Measurements from ENCODE around the gene PLXDC1. TPM values are rescaled to one million over a fixed set of nuclear protein-coding genes. Genes with fewer than 3 reads are reported as not detected.

PLXDC1 gene
- total RNA-seq, 1 donor from 2014 or later: 2.5 TPM

- Histone ChIP-seq H3K4me1 (peaks cover 19% of the 10 kb centered on the region), H3F3A (ENCODE audit: low read depth) (peaks cover 13% of the 10 kb centered on the region), H3K79me2 (ENCODE audit: low read depth) (no peaks in the 10 kb centered on the region), H4K20me1 (ENCODE audit: low read depth) (no peaks in the 10 kb centered on the region), H2AFZ (replicated peaks) (no peak overlapping the region), H3K9me3 (ENCODE audit: low read depth) (no peaks in the 10 kb centered on the region), H3K27ac (no peak overlapping the region), H3K36me3 (no peaks in the 10 kb centered on the region), H3K27me3 (no peaks in the 10 kb centered on the region), H3K4me2 (no peak overlapping the region), H3K4me3 (no peak overlapping the region), H3K9ac (no peak overlapping the region)
- H3K27ac Mint-ChIP-seq: no peak overlapping the region
- DNase-seq (ENCODE audit: low spot score): no peak
- no peaks in the 10 kb centered on the region for H3K36me3 Mint-ChIP-seq
- no peak overlapping the region for H3K4me3 Mint-ChIP-seq
- no peaks in the 10 kb centered on the region for H3K27me3 Mint-ChIP-seq (ENCODE audit: insufficient read depth, low read depth)
- peaks cover 9% of the 10 kb centered on the region for H3K4me1 Mint-ChIP-seq
- TF ChIP-seq CTCF (IDR thresholded peaks at IDR 0.05) (no peak), EZH2phosphoT487 (IDR thresholded peaks at IDR 0.05) (no peak), EZH2 (IDR thresholded peaks at IDR 0.05) (no peak)
- H3K9me3 Mint-ChIP-seq: peaks cover 2% of the 10 kb centered on the region
Measured at GRCh38 chr17:39014795-39015545, 136.5 kb downstream of the PLXDC1 start.

GRCh38 chr17:39014044-39014794 is 137.2 kb downstream of the PLXDC1 start:
- no peaks in the 10 kb centered on the region for H3K9me3 ChIP-seq (ENCODE audit: low read depth)
- no peaks in the 10 kb centered on the region for H3K36me3 ChIP-seq
- Mint-ChIP-seq H3K4me1 (peaks cover 9% of the 10 kb centered on the region), H3K9me3 (peaks cover 2% of the 10 kb centered on the region), H3K27me3 (ENCODE audit: insufficient read depth, low read depth) (no peaks in the 10 kb centered on the region), H3K36me3 (no peaks in the 10 kb centered on the region), H3K27ac (no peak overlapping the region), H3K4me3 (no peak overlapping the region)
- no peak overlapping the region for H3K9ac ChIP-seq
- H3K27ac ChIP-seq: no peak overlapping the region
- H2AFZ ChIP-seq (replicated peaks): no peak overlapping the region
- no peaks in the 10 kb centered on the region for H3K27me3 ChIP-seq
- peaks cover 19% of the 10 kb centered on the region for H3K4me1 ChIP-seq
- DNase-seq (ENCODE audit: low spot score): no peak
- no peak for TF ChIP-seq CTCF (IDR thresholded peaks at IDR 0.05)
- TF ChIP-seq EZH2 (IDR thresholded peaks at IDR 0.05): no peak
- TF ChIP-seq EZH2phosphoT487 (IDR thresholded peaks at IDR 0.05): no peak
- H3F3A ChIP-seq (ENCODE audit: low read depth): peaks cover 13% of the 10 kb centered on the region
- H4K20me1 ChIP-seq (ENCODE audit: low read depth): no peaks in the 10 kb centered on the region
- H3K4me2 ChIP-seq: no peak overlapping the region
- H3K4me3 ChIP-seq: no peak overlapping the region
- no peaks in the 10 kb centered on the region for H3K79me2 ChIP-seq (ENCODE audit: low read depth)

Small RNA genes within 50 kb of the gene (small RNA-seq; reads per million reads assigned to genes)
- not detected for gene AC091178.1

Other genes with a start within 250 kb of the PLXDC1 start
- not detected in 2 replicates for gene FBXO47, start 184.2 kb downstream of the PLXDC1 start, total RNA-seq (ENCODE audit: low replicate concordance)
- gene ARL5C, start 14.5 kb upstream of the PLXDC1 start, total RNA-seq (ENCODE audit: low replicate concordance): not detected in 2 replicates
- 6.3 and 16.5 TPM in 2 replicates for gene CACNB1, start 46.0 kb upstream of the PLXDC1 start, total RNA-seq (ENCODE audit: low replicate concordance)
- 2,635 and 2,751 TPM in 2 replicates for gene RPL19, start 48.6 kb upstream of the PLXDC1 start, total RNA-seq (ENCODE audit: low replicate concordance)
- 0.13 and 0.62 TPM in 2 replicates for gene STAC2, start 74.3 kb upstream of the PLXDC1 start, total RNA-seq (ENCODE audit: low replicate concordance)
- 19.9 and 23.2 TPM in 2 replicates for gene FBXL20, start 250.0 kb upstream of the PLXDC1 start, total RNA-seq (ENCODE audit: low replicate concordance)

Measured in neural progenitor cell (in vitro differentiated cells).